Amniotic stem cell (primary cell): ENCODE results near the gene BRSK2.
"Not testable (repeated sequence)": the region's sequence is repeated elsewhere in the genome, so short reads cannot be mapped to it uniquely, and the experiment has no call there.

Experiments used
- DNase-seq: peaks from one replicate; lab custom pipeline; 2025; lab: John Stamatoyannopoulos, UW

The BRSK2 gene

DNA sequence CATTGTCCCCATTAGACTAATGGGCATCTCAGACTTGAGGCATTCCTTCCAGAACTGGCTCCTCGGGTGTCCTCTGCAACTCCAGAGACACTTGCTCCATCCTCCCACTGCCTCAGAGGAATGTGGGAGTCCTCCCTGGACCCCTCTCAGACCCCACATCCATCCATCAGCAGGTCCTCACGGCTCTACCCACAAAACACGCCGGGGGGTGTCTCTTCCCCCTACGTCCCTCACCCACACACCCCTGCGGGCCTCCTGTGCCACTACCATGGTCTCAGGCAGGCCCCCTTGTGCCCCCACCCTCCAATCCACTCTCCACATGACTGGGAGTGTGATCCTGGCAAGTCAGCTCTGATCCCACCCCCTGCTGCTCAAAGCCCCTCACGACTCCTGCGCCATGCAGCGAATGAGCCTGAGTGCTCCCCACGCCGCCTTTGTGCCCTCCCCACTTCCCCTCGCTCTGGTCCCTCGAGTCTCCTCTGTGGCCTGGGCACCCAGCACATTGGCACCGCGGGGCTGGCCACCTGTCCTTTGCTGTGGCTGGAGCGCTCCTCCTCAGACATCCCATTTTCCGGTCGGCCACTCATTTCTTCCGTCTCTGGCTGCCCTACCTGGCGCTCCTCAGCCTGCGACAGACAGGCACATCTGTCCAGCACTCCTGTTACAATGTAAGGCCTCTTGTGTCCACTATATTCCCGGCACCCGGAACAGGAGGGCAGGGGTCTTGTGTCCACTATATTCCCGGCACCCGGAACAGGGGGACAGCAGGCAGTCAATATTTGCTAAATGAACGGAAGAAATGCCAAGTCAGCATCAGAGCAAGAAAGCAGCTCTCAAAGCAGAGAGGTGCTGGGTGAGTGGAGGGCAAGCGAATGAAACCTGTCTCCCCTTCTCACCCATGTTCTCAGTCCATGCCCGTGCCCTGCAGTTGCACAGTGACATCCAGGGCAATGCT is 111.0 kb downstream of the BRSK2 start:
- no peak for DNase-seq

DNA sequence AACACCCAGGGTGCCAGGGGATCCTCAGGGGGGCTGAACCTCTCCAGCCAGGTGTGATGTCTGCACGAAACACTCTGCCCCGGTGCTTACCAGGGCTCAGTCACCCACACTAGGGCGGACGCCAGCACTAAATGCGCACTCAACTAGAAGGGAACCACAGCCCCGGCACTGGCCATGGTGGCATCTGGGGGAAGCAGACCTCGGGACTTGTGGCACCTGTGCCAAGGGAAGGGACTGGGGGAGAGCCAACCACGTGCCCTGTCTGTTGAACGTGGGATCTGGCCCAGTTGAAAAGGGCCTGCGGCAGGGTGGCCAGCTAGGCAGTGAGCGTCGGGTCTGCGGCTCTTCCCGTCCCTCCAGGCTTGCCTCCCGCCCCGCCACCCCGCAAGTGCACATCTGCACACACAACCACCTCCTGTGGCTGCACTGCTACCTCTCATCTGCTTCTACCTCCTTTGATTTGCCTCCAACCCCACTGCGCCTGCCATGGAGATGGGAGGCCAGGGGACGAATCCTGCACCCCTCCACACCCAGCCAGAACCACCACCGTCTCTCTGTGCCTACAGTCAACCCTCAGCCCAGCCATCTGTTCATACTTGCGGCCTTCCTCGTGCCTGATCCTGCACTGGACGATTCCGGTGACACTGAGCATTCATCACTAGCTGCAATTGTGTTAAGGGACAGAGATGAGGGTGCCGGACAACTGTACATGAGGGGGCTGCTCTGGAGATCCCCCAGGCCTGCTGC is 111.9 kb downstream of the BRSK2 start:
- DNase-seq: no peak

DNA sequence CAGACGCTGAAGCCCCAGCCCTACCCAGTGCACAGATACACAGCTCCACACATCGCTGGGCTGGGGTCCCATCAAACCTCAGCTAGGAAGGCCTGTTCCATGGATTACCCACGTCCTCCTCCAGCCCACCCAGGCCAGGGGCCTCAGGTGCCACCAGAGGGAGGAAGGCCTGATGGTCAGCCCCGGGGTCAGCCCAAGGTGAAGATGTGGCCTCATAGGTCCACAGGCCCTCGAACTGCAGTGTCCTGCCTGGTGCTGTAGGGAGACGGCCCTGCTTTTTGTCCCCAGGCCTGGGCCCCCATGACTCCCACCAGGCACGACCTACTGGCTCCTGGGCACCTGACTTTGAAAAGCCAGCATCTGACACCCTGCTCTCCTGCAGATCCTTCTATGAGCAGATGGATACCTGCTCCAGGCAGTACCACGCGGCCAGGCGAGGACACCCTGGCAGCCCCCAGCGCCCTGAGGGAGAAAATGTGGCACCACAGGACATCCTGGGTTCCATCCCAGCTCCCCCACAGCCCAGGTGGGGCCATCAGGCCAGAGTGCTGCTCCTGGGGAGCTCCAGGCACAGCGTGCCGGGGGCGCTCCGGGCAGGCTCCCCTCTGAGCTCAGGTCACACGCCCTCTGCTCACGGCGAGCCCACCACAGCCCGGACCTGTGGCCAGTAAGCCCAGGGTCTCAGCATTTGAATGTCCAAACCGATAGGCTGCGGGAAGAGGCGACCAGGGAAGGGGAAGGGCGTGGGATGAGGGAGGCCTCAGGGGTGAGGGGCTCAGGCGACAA is 112.6 kb downstream of the BRSK2 start:
- no peak for DNase-seq

DNA sequence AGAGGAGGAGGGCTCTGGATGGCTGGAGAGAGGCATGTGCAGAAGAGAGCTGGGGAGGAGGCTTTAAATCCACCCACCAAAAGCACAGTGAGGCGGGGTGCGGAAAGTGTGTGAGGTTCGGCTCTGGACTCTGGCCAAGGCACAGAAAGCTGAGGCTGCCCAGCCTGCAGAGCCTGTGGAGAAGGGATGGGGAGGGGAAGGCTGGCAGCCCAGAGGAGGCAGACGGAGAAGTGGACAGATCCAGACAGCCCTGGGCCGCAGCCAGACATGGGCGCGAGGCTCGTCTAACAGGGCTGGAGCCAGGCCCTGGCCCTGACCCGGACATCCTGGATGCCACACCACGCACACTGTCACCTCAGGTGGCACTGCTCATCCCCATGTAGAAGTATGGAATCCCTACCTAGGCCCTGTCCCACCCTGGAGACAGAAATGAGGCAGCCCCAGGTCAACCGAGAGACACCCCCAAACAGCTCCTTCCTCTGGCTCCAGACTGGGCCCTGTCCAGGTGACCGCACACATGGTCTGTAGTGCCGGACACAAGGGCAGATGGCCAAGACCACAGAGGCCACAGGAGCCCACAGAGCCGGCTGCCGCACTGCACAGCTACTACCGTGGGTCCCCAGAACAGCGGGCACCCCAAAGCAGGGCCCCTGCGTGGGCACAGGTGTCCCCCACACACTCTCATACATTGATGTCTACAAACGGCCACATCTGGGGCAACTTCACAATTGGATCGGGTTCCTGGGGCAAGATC is 113.4 kb downstream of the BRSK2 start:
- no peak for DNase-seq

DNA sequence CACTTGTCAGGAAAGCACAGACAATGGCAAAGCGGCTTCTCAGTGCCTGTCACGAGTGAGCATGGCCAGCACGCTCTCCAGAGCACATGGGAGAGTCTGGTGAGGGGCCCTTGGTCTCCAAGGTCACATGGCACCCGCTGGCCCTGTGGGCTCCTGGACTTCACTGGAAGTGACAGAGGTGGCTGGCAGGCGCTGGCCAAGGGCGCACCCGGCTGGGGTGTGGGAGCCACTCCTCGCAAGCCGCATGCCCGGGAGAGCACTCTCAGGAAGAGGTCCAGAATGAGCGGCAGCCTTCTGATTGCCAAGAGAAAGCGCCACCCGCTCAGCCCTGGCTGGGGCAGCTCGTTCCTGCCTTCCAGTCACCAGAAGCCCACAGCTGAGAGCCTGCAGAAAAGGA is 114.0 kb downstream of the BRSK2 start:
- DNase-seq: no peak

DNA sequence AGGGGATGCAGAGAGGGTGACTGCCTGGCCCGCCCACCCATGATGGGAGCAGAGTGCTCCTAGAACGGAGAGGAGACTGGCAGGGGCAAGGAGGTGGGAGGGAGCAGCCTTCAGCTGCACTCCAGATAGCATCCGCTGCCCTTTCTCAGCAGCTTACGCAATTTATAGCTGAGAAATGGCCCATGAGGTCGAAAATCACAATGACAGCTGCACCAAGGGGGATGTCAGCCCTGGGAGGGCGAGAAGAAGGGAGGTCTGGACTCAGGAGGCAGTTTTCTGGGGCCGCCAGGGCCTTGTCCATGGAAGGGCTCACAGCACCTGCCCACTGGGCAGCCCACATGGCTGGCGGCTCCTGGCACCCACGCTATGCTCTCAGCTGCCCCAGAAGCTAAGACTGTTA is 114.4 kb downstream of the BRSK2 start:
- no peak for DNase-seq

DNA sequence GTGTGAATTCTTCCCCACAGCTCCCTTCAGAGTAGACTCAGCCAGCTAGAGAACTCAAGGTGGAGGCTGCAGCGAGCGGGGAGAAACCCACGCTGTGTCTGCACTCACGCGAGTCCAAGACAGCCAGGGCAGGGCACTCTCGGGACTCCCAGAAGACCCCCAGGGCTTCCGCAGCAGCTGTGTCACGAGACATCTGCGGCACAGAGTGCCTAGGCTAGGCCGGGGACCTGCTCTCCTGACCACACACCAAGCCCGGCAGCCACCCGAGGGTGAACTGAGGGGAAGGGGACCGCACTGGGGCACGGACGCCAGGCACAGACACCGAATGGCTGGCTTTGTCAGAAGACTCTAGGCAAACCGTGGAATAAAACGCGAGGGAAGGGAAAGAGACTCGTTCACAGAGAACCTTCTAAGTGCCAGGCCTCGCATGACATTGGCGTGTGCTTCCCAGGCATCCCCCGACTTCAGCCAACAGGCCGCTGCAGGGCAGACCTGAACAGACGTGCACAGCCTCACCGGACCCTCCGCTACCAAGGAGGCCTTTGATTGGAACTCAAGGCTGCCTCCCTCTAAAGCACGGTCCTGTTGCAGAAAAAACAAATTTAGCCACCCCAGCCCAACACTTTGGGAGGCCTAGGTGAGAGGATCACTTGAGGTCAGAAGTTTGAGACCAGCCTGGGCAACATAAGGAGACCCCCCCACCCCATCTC is 115.0 kb downstream of the BRSK2 start:
- DNase-seq: no peak

DNA sequence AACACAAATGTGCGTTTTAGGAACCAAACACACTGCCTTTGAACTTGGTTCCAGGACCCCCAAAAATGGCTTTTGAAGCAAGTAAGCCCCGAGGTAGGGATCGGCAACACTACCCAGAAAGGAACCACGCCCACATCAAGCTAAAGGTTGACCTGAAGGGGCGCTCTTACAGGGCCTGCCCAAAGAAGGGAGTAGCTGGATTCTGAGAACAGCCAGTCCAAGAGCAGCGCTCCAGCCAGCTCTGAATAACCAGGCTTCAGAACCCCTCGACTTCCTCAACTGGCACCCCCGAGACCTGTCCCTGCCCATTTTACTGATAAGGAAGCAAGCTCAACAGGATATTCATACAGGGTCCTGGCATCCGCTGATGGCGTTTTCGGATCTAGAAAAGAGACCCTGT is 115.7 kb downstream of the BRSK2 start:
- no peak for DNase-seq

DNA sequence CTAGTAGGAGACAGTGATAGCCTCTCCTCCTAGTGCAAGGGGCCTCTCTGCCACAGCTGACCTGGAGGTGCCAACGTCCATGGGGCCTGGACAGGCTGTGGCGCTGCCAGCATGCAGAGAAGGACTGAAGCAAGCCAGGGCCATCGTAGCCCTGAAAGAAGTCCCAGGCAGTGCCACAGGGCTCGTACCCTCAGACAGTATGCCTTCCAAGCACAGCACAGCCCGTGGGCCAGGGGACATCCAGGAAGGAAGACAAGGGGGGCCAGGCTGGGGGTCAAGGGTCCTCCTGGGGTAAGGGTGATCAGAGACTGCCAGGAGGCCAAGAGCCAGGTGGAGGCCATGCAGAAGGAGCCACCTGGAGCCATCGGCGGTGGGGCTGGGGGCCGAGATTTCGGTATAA is 117.2 kb downstream of the BRSK2 start:
- no peak for DNase-seq

DNA sequence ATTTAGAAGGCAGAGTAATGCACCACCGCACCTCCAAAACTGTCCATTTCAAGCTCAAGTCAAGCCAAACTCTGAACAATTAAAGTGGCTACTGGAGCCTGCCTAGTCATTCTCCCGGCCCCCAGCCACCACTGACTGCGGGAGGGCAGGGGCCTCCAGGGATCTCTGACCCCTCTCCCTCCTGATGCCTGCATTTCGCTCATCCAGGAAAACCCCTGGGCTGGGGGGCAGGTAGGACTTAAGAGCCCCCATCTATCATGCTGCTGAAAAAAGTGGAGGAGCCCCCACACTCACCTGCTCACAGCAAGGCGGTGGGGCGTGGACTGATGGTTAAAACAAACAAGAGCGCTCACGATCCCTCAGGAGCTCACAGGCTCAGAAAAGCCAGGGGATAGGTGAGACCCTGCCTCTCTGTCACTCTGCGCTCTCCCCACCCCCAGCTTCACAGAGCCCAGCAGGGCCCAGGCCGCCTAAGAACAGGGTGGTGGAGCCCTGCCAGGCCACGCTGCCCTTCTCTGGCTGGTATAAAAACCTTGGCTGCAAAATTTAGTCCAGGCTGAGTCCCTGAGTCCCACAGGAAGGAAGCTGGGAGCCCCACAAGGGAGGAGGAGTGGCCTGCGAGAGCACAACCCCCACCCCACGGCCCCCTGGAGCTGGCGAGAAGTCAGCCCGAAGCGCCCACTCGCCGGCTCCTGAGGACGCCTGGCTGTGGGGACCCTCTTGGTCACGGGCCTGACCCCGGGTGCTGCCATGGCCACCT is 117.8 kb downstream of the BRSK2 start:
- DNase-seq: no peak

DNA sequence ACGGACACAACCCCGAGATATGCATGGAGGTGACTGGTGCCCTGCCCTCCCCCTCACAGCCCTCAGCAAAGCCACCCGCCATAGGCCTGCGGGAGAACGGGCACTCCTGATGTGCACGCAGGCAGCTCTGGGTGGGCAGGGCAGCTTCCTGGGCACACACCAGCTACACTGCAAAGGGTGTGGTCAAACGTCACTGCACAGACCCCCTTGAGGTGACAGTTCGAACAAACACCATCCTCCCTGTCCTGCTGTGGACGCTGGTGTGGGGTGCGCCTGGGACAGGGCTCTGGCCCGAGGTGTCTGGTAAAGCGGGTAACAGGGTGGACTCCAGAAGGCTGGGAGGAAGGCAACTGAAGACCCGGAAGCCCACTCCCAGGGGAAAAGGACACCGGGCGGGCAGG is 118.8 kb downstream of the BRSK2 start:
- no peak for DNase-seq

DNA sequence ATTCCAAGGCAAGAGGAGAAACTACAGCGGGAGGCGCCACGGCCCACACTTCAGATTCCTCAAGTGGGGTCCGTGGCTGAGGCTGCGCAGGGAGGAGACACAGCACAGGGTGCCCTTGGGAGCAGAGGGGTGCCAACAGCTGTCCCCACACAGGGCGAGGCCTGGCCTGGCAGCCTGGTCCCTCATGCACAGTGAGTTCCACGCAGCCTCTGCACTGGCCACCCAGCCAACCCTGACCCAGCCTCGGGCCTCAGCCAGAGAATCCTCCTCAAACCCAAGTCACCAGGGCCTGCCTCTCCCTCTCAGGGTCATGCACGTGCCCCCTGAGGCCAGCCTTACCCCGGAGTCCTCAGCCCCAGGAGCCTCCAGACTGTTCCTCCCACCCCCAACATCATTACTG is 119.3 kb downstream of the BRSK2 start:
- DNase-seq: no peak

DNA sequence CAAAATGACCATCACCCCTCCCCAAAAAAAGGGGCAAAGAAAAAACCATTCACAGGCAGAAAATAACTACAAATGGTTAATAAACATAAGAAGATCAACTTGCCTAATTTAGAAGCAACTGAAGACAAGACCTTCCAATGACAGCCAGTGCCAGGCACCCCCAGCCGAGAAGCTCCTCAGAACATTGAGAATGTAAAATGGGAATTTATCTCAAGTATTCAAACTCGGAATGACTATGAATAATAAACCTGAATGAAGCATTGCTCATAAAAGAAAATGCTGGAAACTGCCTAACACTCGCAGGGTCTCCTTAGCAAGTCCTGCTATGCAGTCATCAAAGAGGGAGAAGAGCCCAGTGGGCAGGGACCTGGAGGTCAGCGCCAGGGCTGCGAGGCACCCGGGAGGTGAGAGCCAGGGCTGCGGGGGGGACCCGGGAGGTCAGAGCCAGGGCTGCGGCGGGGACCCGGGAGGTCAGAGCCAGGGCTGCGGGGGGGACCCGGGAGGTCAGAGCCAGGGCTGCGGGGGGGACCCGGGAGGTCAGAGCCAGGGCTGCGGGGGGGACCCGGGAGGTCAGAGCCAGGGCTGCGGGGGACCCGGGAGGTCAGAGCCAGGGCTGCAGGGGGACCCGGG is 120.0 kb downstream of the BRSK2 start:
- no peak for DNase-seq

DNA sequence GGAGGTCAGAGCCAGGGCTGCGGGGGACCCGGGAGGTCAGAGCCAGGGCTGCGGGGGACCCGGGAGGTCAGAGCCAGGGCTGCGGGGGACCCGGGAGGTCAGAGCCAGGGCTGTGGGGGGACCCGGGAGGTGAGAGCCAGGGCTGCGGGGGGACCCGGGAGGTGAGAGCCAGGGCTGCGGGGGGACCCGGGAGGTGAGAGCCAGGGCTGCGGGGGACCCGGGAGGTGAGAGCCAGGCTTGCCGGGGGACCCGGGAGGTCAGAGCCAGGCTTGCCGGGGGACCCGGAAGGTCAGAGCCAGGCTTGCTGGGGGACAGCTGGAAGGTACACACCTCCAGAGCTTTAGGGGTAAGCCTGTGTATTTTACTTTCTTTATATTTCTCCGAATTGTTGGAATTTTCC is 120.6 kb downstream of the BRSK2 start:
- DNase-seq: not testable (repeated sequence)

DNA sequence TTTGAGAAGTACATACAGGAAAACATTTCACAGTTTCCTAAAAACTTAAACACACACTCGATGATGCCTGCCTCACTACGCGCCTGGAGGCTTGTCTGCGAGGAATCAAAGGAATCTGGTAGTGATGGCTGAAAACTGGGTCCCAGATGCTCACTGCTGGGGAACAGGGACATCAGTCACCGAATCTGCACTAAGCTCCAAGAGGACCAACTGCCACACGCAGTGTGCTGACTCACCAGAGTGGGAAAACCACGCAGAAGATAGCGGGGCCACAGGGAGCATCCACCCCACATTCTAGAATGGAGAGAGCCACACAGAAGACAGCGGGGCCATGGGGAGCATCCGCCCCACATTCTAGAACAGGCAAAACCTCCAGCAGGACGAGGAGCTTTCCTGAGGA is 121.2 kb downstream of the BRSK2 start:
- no peak for DNase-seq

DNA sequence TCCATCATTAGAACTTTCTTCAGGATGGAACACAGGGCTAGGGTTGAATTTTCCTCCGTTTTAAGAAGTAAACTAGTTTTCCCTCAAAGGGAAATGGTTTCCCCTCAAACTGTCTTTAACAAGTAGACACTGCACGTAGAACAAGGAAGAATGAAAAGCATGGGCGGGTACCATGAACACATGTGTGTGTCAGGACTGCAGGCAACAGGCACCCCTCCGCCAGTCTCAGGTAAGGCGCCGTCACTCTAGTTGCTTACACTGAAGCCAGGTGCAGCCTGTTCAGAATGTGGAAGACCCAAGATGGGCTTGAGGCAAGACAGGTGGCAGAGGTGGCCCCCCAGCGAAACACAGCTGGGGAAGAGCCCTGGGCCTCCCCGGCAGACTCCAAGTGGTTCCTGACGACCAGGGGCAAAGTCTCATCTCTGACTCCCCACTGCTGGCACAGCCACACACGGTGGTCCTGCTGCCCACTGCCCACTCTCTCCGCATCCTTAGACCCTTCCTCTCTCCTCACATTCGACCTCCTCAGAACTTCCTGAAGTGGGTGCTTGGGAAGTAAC is 122.3 kb downstream of the BRSK2 start:
- DNase-seq: no peak
